Tibial artery (tissue), 4 donors: ENCODE results near the gene TBCEL.

ENCODE experiments used
- DNase-seq, 2 donors: peaks; one replicate each; pipeline ENCODE4 v3.0.0-alpha.2; 2019
- H3K27ac ChIP-seq, 2 donors: fragments of 200-600 bp; sonication (generic) in 1 of 2; 1 replicate in 1 of 2; 2 replicates in 1 of 2; pipeline ENCODE4 v1.5.1; 2018 to 2019; ENCODE audit warnings: mild to moderate bottlenecking in 1 of 2
- H3K27me3 ChIP-seq, 2 donors: fragments of 200-600 bp; sonication (generic) in 1 of 2; one replicate each; pipeline versions ENCODE4 v1.5.1 to v1.6.0; 2016 to 2019
- H3K36me3 ChIP-seq, 3 donors: fragments of 200-600 bp; sonication (generic) in 2 of 3; one replicate each; pipeline ENCODE4 v1.5.1; 2016 to 2019; ENCODE audit warnings: mild to moderate bottlenecking in 2 of 3
- H3K4me1 ChIP-seq, 4 donors: fragments of 200-600 bp; sonication (generic) in 2 of 4; 1 replicate in 3 of 4; 2 replicates in 1 of 4; pipeline ENCODE4 v1.5.1; 2016 to 2019
- H3K4me3 ChIP-seq, 2 donors: fragments of 200-600 bp; sonication (generic) in 1 of 2; 1 replicate in 1 of 2; 2 replicates in 1 of 2; pipeline ENCODE4 v1.5.1; 2018 to 2019; ENCODE audit warnings: mild to moderate bottlenecking in 2 of 2
- H3K9me3 ChIP-seq, 3 donors: fragments of 200-600 bp; sonication (generic) in 1 of 3; one replicate each; pipeline ENCODE4 v1.5.1; 2016 to 2019
- intact Hi-C: fragments of 100-400 bp; cut with DNase I; formaldehyde crosslinking; loops from one replicate; pipeline ENCODE4 v1.15.0; 2023; ENCODE audit warnings: low total_unique reads
- TF ChIP-seq, protein P1 (sequence below), 2 experiments: fragments of 200-600 bp in 1 of 2; fragments of 450-650 bp in 1 of 2; IDR thresholded peaks; one replicate each; pipeline ENCODE4 v1.5.1; 2017 to 2019; ENCODE audit warnings: antibody characterized with exemption in 2 of 2, mild to moderate bottlenecking in 1 of 2, moderate library complexity in 1 of 2

Gene TBCEL

DNA sequence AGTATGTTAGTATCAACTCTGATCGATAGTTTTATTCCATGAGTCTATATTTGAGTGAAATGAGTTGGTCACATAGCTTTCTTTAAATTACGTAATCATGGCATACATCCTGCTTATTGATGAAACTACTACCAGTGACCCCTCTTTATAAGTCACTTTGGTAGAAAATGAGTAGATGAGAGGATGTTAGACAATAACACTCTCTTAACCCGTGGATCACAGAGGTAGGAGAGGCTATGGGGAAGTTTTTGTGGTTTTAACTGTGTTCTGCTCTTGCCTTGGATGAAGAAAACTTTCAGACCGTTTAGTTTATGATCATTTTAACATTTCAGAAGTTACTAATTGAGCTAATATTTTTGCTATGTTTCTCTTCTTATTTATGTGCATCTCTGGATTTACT, 34.0 kb downstream of the TBCEL start:
- DNase-seq, result no peak
- Histone ChIP-seq H3K36me3 (peaks cover 44 to 66% (median 49%) of the 10 kb centered on the region in 3 donors), H3K4me3 (no peak overlapping the region), H3K9me3 (no peaks in the 10 kb centered on the region), H3K27ac (no peak overlapping the region), H3K4me1 (no peaks in the 10 kb centered on the region), H3K27me3 (no peaks in the 10 kb centered on the region)
- intact Hi-C loops, result no loop called here
- TF ChIP-seq, protein P1, sequence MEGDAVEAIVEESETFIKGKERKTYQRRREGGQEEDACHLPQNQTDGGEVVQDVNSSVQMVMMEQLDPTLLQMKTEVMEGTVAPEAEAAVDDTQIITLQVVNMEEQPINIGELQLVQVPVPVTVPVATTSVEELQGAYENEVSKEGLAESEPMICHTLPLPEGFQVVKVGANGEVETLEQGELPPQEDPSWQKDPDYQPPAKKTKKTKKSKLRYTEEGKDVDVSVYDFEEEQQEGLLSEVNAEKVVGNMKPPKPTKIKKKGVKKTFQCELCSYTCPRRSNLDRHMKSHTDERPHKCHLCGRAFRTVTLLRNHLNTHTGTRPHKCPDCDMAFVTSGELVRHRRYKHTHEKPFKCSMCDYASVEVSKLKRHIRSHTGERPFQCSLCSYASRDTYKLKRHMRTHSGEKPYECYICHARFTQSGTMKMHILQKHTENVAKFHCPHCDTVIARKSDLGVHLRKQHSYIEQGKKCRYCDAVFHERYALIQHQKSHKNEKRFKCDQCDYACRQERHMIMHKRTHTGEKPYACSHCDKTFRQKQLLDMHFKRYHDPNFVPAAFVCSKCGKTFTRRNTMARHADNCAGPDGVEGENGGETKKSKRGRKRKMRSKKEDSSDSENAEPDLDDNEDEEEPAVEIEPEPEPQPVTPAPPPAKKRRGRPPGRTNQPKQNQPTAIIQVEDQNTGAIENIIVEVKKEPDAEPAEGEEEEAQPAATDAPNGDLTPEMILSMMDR (IDR thresholded peaks at IDR 0.05), result no peak

DNA sequence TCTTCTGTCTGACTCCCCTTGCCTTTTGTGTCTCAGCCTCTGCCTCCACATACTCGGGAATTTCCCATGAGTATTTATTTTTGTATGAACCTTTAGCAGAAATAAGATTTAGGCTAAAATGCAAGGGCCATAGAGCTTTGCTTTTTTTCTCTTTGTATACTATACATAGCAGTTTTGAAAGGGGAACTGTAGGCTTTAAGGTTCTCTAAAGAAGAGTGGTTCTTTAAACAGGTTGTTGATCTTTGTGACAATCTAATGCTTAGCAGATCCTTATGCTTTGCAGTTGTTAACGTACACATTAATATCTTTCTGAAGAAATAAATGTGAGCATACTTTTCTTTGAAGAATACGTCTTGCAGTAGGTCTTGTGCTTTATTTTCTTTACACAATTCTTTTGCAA, 35.0 kb downstream of the TBCEL start:
- TF ChIP-seq, protein P1 (IDR thresholded peaks at IDR 0.05), result no peak
- no peak for DNase-seq
- H3K27ac ChIP-seq, result no peak overlapping the region
- intact Hi-C loops, result no loop called here
- no peak overlapping the region for H3K4me3 ChIP-seq
- no peaks in the 10 kb centered on the region for H3K27me3 ChIP-seq
- no peaks in the 10 kb centered on the region for H3K9me3 ChIP-seq
- peaks cover 41 to 59% (median 51%) of the 10 kb centered on the region in 3 donors for H3K36me3 ChIP-seq
- no peaks in the 10 kb centered on the region for H3K4me1 ChIP-seq

DNA sequence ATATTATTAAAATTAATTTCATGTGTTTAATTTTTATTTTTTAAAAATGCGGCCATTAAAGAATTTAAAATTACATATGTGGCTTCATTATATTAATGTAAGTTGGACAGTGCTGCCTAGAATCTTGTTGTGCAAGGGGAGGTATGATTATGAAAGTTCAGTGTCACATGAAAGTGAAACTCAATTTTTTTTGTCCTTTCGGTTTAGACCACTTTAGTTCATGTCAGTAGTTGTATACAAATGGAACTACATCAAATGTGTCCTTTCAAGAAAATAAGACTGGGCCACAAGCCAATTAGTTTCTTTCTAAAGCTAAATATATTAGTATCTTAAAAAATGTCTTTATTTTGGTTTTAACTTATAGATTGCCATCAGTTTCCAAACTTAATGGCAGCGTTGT, 35.7 kb downstream of the TBCEL start:
- TF ChIP-seq, protein P1 (IDR thresholded peaks at IDR 0.05), result no peak
- no peaks in the 10 kb centered on the region for H3K4me1 ChIP-seq
- DNase-seq, result no peak
- H3K36me3 ChIP-seq, result peaks cover 39 to 57% (median 47%) of the 10 kb centered on the region in 3 donors
- no peak overlapping the region for H3K4me3 ChIP-seq
- H3K27me3 ChIP-seq, result no peaks in the 10 kb centered on the region
- no peaks in the 10 kb centered on the region for H3K9me3 ChIP-seq
- H3K27ac ChIP-seq, result no peak overlapping the region
- intact Hi-C loops, result no loop called here

DNA sequence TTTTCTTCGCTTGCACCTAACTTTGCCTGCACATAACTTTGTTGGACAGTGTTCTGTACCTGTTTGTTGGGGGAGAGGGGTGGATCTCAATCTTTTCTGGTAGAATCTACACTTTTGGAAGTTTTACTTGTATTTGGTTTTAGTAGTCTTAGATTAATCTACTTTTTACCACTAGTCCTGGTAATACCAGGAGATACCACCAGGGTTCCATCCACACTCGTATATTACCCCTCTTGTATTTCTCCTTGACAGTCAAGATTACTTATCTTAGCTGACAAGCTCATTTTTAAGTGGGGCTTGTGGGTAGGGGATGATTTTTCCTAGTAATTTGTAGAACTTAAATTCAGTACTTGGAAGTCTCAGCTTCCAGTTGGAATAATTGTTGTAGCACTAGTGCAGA, 39.8 kb downstream of the TBCEL start:
- Histone ChIP-seq H3K27ac (no peak overlapping the region), H3K27me3 (no peaks in the 10 kb centered on the region), H3K36me3 (peaks cover 25 to 37% (median 35%) of the 10 kb centered on the region in 3 donors), H3K9me3 (no peaks in the 10 kb centered on the region), H3K4me1 (no peaks in the 10 kb centered on the region), H3K4me3 (no peak overlapping the region)
- TF ChIP-seq, protein P1 (IDR thresholded peaks at IDR 0.05), result peak in 1 of 2 experiments; percentile 18
- intact Hi-C loops, result no loop called here
- no peak for DNase-seq

DNA sequence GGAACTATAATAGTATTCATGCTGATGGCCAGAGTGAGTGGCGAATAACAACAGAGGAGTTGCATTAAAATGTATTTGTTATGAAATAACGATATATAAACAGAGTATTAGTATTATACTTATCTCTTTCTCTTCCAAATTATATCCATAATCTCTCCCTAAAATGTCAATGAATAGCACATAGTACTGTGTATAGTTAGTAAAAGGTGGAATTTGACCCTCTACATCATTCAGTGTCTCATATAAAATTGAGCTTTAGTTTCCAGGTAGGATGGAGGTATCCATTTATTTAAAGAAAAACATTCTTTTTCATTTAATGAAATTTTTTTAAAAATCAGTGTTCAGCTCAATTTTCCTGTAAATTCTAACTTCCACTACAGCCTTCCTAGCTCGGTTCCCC, 42.7 kb downstream of the TBCEL start:
- Histone ChIP-seq H3K9me3 (no peaks in the 10 kb centered on the region), H3K27ac (no peak overlapping the region), H3K4me3 (no peak overlapping the region), H3K36me3 (peaks cover 21 to 43% (median 24%) of the 10 kb centered on the region in 3 donors), H3K27me3 (no peaks in the 10 kb centered on the region), H3K4me1 (peaks cover 0 to under 1% (median 0%) of the 10 kb centered on the region in 4 donors)
- no peak for DNase-seq
- TF ChIP-seq, protein P1 (IDR thresholded peaks at IDR 0.05), result no peak
- intact Hi-C loops, result no loop called here

DNA sequence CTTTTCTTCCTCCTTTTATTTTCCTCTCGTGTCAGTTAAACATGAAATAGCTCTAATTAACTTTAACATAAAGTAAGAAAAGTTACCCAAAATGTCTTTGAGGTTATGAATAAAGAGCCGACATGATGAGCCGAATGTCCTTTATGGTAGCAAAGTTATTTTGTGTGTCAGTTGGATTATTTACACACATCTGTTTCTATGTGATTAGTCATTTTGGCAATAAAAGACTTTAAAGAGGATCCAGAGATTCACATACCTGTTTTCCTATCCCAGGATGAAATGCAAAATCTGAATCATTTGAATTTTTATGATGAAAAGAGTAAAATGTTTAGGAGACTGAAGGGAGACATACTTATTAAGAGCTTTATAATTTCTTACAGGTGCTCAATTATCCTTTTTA, 43.1 kb downstream of the TBCEL start:
- H3K27ac ChIP-seq, result no peak overlapping the region
- no peak overlapping the region for H3K4me3 ChIP-seq
- peaks cover 19 to 42% (median 23%) of the 10 kb centered on the region in 3 donors for H3K36me3 ChIP-seq
- DNase-seq, result no peak
- intact Hi-C loops, result no loop called here
- TF ChIP-seq, protein P1 (IDR thresholded peaks at IDR 0.05), result no peak
- H3K9me3 ChIP-seq, result no peaks in the 10 kb centered on the region
- H3K27me3 ChIP-seq, result no peaks in the 10 kb centered on the region
- H3K4me1 ChIP-seq, result peaks cover 0 to 4% (median 0%) of the 10 kb centered on the region in 4 donors
